ENCODE results near the gene ARL6. TPM values are rescaled to one million over a fixed set of nuclear protein-coding genes. Genes with fewer than 3 reads are reported as not detected.

Gene ARL6
- 1 to 10 TPM; 4.7 to 4.8 TPM for total RNA-seq
- long read RNA-seq, full-length matches to known transcripts, result 3 of 4 reads
- long read RNA-seq, partial matches to known transcripts, result 0 of 4 reads
- long read RNA-seq, other reads (novel, unspliced or antisense), result 1 of 4 reads

GRCh38 chr3:97764407-97765238 is at the start of gene ARL6:
Gene ARL6, plus strand, starts transcription at chr3:97764758. Its CDS starts 3,350 bp downstream, at chr3:97768108.
- peak; percentile 97 to 99 for ATAC-seq
- intact Hi-C loops (cut with DNase I), result no loop called here
- peak; percentile 89 for DNase-seq

GRCh38 chr3:97719156-97719821 is 45.3 kb upstream of the ARL6 start:
- ATAC-seq (peak; percentile 68 to 76), DNase-seq (peak; percentile 65)
- intact Hi-C loops (cut with DNase I), result loop anchor here in 1 of 2 donors (5.0 kb wide), 1 partner anchor 857 kb away; no protein-coding TSS in a partner anchor

DNA sequence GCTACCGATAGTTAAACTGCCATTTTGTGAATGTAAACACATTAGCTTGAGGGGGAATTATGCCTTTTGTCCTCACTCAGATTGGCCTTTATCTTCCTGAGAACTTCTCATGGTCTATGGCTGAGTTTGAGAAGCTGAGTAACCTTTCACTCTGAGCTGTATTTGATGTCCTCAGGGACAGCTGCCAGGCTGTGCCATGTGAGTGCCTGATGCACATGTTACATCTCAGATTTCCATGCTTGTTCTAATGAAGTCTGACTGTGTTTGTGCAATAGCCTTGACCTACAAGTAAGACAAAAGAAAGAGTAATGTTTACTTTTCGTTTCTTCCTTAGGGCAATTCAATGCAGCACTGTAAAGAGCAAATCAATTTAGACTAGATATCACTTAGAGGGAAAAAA is 44.1 kb upstream of the ARL6 start:
- ATAC-seq, result peak in 1 of 2 donors; percentile 47
- no peak for DNase-seq
- intact Hi-C loops (cut with DNase I), result no loop called here

DNA sequence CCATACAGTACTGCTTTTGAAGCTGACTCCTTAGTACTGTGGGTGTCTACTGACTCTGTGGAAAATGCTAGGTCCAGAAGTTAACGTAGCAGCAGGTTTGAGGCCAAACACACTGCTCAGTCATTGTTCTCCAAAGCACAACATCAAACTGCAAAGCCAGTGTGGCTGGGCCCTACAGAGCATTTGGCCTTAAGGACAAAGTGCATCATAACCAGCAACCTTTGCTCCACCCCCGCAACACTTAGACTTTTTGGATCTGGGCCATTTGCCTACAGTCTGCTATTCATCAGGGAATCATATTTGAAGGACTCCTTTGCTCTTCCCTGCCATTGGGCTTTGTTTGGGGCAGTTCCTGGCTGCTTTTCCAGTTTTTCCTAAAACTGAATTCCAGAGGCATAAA is 43.1 kb upstream of the ARL6 start:
- intact Hi-C loops (cut with DNase I), result no loop called here
- ATAC-seq (peak in 1 of 2 donors; percentile 50), DNase-seq (no peak)

DNA sequence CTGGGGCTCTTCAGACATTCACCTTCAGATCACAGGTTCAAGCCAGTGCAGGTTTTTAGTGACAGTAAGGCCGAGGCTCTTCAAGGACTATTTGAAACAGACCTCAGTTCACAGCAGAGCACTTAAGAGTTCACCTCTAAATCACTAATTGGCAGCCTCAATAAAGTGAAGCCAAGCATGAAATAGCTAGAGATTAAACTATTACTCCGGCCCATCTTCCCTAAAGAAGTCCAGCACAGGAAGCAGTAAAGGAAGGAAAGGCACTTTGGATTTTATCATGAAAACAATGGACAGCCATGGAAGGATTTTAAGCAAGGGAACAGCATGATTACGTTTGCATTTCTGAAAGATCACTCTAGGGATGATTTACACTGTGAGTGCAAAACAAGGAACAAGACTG is 27.6 kb upstream of the ARL6 start:
- intact Hi-C loops (cut with DNase I), result no loop called here
- DNase-seq (no peak), ATAC-seq (no peak)

DNA sequence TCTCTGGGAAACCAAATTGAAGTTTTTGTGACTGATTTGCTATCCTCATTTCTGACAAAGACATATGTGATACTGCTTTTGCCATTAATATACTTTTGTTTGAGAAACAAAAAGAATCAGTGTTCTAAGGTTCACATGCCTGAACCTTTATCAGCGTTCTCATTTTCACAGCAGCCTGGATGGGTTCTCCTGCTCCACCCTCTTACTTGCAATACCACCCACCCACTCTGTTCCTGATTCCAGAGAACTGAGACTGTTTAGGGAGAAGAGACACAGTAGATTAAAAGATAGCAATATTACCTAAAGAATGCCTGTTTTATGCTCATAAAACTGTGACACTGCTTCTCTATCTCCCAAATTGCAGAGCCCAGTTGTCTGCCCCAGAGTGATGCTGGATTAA is 25.8 kb upstream of the ARL6 start:
- intact Hi-C loops (cut with DNase I), result no loop called here
- ATAC-seq (no peak), DNase-seq (no peak)

- ATAC-seq (no peak), DNase-seq (no peak)
- intact Hi-C loops (cut with DNase I), result no loop called here
Observed at GRCh38 chr3:97742036-97742435, 22.5 kb upstream of the ARL6 start.

GRCh38 chr3:97744289-97744688 is 20.3 kb upstream of the ARL6 start:
- intact Hi-C loops (cut with DNase I), result no loop called here
- ATAC-seq, result no peak
- DNase-seq, result no peak

DNA sequence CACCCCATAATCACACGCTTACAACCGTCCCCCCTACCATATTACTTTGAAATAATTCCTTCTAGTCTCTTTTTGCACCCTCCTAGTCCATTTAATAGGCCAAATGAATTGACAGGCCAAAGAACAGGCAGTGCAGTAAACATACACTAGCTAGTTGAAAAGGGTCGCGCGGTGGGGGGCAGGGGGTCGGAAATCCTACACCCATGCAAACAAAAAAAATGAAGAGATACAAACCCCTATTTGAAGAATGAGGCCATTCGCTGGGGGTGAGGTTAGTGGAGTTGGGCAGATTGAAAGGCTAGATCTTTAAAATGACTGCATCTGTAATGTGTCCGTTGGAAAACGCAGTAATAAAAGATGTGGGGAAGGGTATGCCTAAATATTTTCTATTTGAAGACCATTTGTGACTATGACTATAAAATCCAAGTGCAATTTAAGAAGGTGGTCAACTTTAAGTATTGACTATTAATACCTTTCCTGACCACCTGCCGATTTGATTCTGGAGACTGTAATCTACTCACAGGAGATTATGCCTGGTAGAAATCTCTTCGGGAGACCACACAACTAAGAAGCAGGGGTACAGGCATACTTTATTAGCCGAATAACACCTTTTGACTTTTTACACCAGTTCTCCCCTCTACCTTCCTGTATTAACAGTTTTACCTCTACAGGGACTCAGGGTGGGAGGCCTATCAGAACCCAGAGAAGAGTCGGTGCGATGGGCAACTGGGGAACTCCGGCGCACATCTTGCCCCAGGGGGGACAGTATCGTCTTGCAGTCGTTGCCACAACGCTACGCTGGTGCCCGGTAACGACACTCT is 762 bp upstream of the ARL6 start:
- no peak for DNase-seq
- no peak for ATAC-seq

GRCh38 chr3:97765336-97765735 is 778 bp downstream of the ARL6 start:
- intact Hi-C loops (cut with DNase I), result no loop called here
- no peak for DNase-seq

More for the DNA sequence above, 762 bp upstream of the ARL6 start:
- intact Hi-C loops (cut with DNase I), result no loop called here

GRCh38 chr3:97772926-97773325 is 8.4 kb downstream of the ARL6 start:
- intact Hi-C loops (cut with DNase I), result no loop called here
- ATAC-seq (no peak), DNase-seq (no peak)

More at GRCh38 chr3:97765336-97765735, 778 bp downstream of the ARL6 start:
- ATAC-seq, result no peak

GRCh38 chr3:97778152-97778551 is 13.6 kb downstream of the ARL6 start:
- DNase-seq (no peak), ATAC-seq (no peak)
- intact Hi-C loops (cut with DNase I), result no loop called here

- ATAC-seq (no peak), DNase-seq (no peak)
- intact Hi-C loops (cut with DNase I), result loop anchor here in 1 of 2 donors (2.0 kb wide), 1 partner anchor 229 kb away; no protein-coding TSS in a partner anchor
Observed at GRCh38 chr3:97793420-97794019, 29.0 kb downstream of the ARL6 start.

- intact Hi-C loops (cut with DNase I), result loop anchor here in 1 of 2 donors (2.0 kb wide), 1 partner anchor 227 kb away; no protein-coding TSS in a partner anchor
- DNase-seq (no peak), ATAC-seq (no peak)
Observed at GRCh38 chr3:97795951-97796350, 31.4 kb downstream of the ARL6 start.

- no peak for DNase-seq
- intact Hi-C loops (cut with DNase I), result no loop called here
- ATAC-seq, result no peak
Observed at GRCh38 chr3:97804471-97804870, 39.9 kb downstream of the ARL6 start.

- intact Hi-C loops (cut with DNase I), result no loop called here
- no peak for ATAC-seq
- no peak for DNase-seq
Observed at GRCh38 chr3:97810779-97811390, 46.3 kb downstream of the ARL6 start.

DNA sequence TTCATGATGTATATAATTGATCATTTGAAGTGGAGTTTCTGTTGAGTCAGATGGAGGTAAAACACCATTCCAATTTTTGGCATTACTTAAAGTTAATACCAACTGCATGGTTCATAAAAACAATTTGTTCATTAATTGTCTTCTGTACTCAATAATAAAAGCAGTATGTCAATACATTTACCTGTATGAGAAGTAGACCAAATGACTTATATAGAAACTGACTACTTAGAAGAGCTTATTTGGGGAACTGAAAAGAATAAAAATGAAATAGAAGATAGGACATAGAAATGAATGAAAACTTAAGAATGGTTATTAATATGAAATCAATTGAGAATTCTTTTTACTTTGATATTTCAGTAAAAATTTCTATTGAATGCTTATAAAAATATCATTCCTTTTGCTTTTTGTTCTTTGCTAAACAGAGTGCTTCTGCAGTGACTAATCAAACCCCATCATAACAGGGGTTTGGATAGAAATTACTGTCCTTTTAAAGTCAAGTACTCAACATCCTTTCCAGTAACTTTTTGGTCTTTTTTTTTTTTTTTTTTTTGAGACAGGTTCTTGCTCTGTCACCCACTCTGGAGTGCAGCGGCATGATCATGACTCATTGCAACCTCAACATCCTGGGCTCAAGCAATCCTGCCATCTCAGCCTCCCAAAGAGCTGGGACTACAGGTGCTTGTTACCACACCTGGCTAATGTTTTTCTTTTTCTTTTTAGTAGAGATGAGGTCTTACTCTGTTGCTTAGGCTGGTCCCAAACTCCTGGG is 50.8 kb downstream of the ARL6 start:
- no peak for DNase-seq
- intact Hi-C loops (cut with DNase I), result no loop called here
- no peak for ATAC-seq

DNA sequence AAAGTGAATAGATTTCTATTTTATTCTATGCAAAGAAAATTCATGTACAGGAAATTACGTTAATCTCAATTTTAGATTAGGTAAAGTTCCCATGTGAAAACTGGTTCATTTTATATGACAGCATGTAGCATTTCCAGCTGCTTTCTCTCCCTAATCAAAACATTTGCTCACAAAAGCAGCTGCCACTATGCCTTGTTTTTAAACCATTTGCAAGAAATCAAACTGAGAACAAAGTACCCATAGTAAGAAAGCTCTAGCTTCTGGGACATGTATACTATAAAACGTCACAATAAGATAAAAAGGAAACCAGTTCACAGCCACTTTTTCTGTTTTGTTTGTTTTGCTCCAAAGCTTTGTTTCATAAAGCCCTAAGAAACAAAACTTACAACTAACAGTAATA is 52.3 kb downstream of the ARL6 start:
- ATAC-seq (no peak), DNase-seq (no peak)
- intact Hi-C loops (cut with DNase I), result no loop called here

Data from left cardiac atrium (tissue), 4 donors.